Mesenchymal stem cell (in vitro differentiated cells and primary cell): Measurements from ENCODE around the gene SORT1.
A peak's percentile ranks its signal among the peaks of the same experiment; 100 is the strongest.

Experiments
- DNase-seq: peaks from one replicate; pipeline ENCODE4 v3.0.0-alpha.2; 2013
- H2AFZ ChIP-seq: one replicate; pipeline ENCODE4 v1.6.1; 2013; ENCODE audit warnings: low read depth, mild to moderate bottlenecking, control low read depth, inconsistent platforms, low read length, moderate library complexity
- H2AK5ac ChIP-seq: 2 replicates; pipeline ENCODE4 v1.6.1; 2013; ENCODE audit warnings: low read length, moderate library complexity, mild to moderate bottlenecking, inconsistent platforms; ENCODE audit not compliant: severe bottlenecking
- H2BK120ac ChIP-seq: one replicate; pipeline ENCODE4 v1.6.1; 2013; ENCODE audit warnings: low read depth, mild to moderate bottlenecking, inconsistent platforms, low read length, moderate library complexity
- H2BK12ac ChIP-seq, 2 experiments: one replicate each; pipeline ENCODE4 v1.6.1; 2013; ENCODE audit warnings: inconsistent platforms in 2 of 2, low read length in 2 of 2, mild to moderate bottlenecking in 2 of 2, moderate library complexity in 2 of 2, control low read depth in 1 of 2
- H2BK15ac ChIP-seq: one replicate; pipeline ENCODE4 v1.6.1; 2013; ENCODE audit warnings: mild to moderate bottlenecking, low read depth, inconsistent platforms; ENCODE audit not compliant: poor library complexity, severe bottlenecking
- H2BK5ac ChIP-seq: 2 replicates; pipeline ENCODE4 v1.6.1; 2013; ENCODE audit warnings: low read depth, mild to moderate bottlenecking, low read length, control low read depth, inconsistent platforms; ENCODE audit not compliant: poor library complexity, severe bottlenecking
- H3K14ac ChIP-seq, 2 experiments: one replicate each; pipeline ENCODE4 v1.6.1; 2013; ENCODE audit warnings: inconsistent platforms in 2 of 2, low read length in 2 of 2, control low read depth in 1 of 2, mild to moderate bottlenecking in 1 of 2, moderate library complexity in 1 of 2
- H3K18ac ChIP-seq, 2 experiments: one replicate each; pipeline ENCODE4 v1.6.1; 2013; ENCODE audit warnings: inconsistent platforms in 2 of 2, low read length in 2 of 2, control low read depth in 1 of 2, low read depth in 1 of 2, mild to moderate bottlenecking in 1 of 2
- H3K23ac ChIP-seq, 2 experiments: one replicate each; pipeline ENCODE4 v1.6.1; 2013; ENCODE audit warnings: inconsistent platforms in 2 of 2, low read length in 2 of 2, mild to moderate bottlenecking in 2 of 2, moderate library complexity in 2 of 2, control low read depth in 1 of 2
- H3K27ac ChIP-seq: 2 replicates; pipeline ENCODE4 v1.5.1; 2013; ENCODE audit warnings: mild to moderate bottlenecking, moderate library complexity, low read length, control low read depth, inconsistent platforms; ENCODE audit not compliant: poor library complexity, severe bottlenecking
- H3K27me3 ChIP-seq, 2 experiments: 2 replicates each; pipeline versions ENCODE4 v1.6.1 to v1.7.0; 2013; ENCODE audit warnings: low read length in 2 of 2, mild to moderate bottlenecking in 2 of 2, moderate library complexity in 2 of 2, control low read depth in 1 of 2, inconsistent platforms in 1 of 2; ENCODE audit not compliant: control insufficient read depth in 1 of 2, insufficient read depth in 1 of 2
- H3K36me3 ChIP-seq, 2 experiments: 2 replicates each; pipeline versions ENCODE4 v1.6.1 to v1.7.0; 2013; ENCODE audit warnings: low read length in 2 of 2, control low read depth in 1 of 2, inconsistent platforms in 1 of 2, low read depth in 1 of 2, mild to moderate bottlenecking in 1 of 2; ENCODE audit not compliant: insufficient read depth in 2 of 2, control insufficient read depth in 1 of 2
- H3K4ac ChIP-seq, 2 experiments: one replicate each; pipeline ENCODE4 v1.6.1; 2013; ENCODE audit warnings: inconsistent platforms in 2 of 2, low read length in 2 of 2, mild to moderate bottlenecking in 2 of 2, moderate library complexity in 2 of 2, control low read depth in 1 of 2, low read depth in 1 of 2
- H3K4me1 ChIP-seq: 2 replicates; pipeline ENCODE4 v1.6.1; 2013; ENCODE audit warnings: low read depth, low read length, control low read depth; ENCODE audit not compliant: control insufficient read depth, insufficient read depth
- H3K4me2 ChIP-seq: 2 replicates; pipeline ENCODE4 v1.6.1; 2013; ENCODE audit warnings: low read length, mild to moderate bottlenecking, inconsistent platforms; ENCODE audit not compliant: poor library complexity, severe bottlenecking
- H3K4me3 ChIP-seq, 2 experiments: 2 replicates each; pipeline versions ENCODE4 v1.5.1 to v1.7.0; 2013; ENCODE audit warnings: low read length in 2 of 2, mild to moderate bottlenecking in 2 of 2, control low read depth in 1 of 2, low read depth in 1 of 2; ENCODE audit not compliant: insufficient read depth in 1 of 2
- H3K79me1 ChIP-seq: replicated peaks from 2 replicates; pipeline ENCODE4 v1.6.1; 2013; ENCODE audit warnings: mild to moderate bottlenecking, control low read depth, low read length, inconsistent platforms; ENCODE audit not compliant: poor library complexity, severe bottlenecking
- H3K9ac ChIP-seq: 2 replicates; pipeline ENCODE4 v1.7.0; 2013; ENCODE audit warnings: mild to moderate bottlenecking, low read length, moderate library complexity
- H3K9me3 ChIP-seq: 2 replicates; pipeline ENCODE4 v1.7.0; 2013; ENCODE audit warnings: mild to moderate bottlenecking, low read length; ENCODE audit not compliant: control insufficient read depth
- H4K8ac ChIP-seq: one replicate; pipeline ENCODE4 v1.6.1; 2013; ENCODE audit warnings: inconsistent platforms, mild to moderate bottlenecking, low read length, moderate library complexity
- H4K91ac ChIP-seq: one replicate; pipeline ENCODE4 v1.6.1; 2013; ENCODE audit warnings: mild to moderate bottlenecking, low read length, inconsistent platforms
- WGBS: methylation state at CpG from one replicate; pipeline ENCODE4 v1.1.7; 2013; ENCODE audit warnings: mixed read lengths; 5-methylcytosine and 5-hydroxymethylcytosine counted together

Gene SORT1

GRCh38 chr1:109319114-109319513 is 78.6 kb downstream of the SORT1 start:
- Histone ChIP-seq H3K79me1 (peaks cover 1% of the 10 kb centered on the region), H3K9ac (no peak overlapping the region), H3K27ac (no peak overlapping the region), H3K4me1 (no peaks in the 10 kb centered on the region), H2AFZ (no peak overlapping the region), H3K36me3 (peaks cover 13 to 46% of the 10 kb centered on the region in 2 experiments), H3K14ac (no peak overlapping the region), H2AK5ac (no peak overlapping the region), H2BK5ac (no peak overlapping the region), H3K9me3 (no peaks in the 10 kb centered on the region), H4K91ac (no peak overlapping the region), H3K18ac (no peak overlapping the region), H3K27me3 (no peaks in the 10 kb centered on the region), H3K4me2 (no peak overlapping the region), H2BK15ac (no peak overlapping the region), H2BK120ac (no peak overlapping the region), H2BK12ac (no peak overlapping the region), H3K23ac (no peak overlapping the region), H3K4me3 (no peak overlapping the region), H3K4ac (no peak overlapping the region), H4K8ac (peak overlapping the region; percentile 61)
- no peak for DNase-seq
- WGBS: 87% methylated on average over 3 of the region's 3 CpGs

GRCh38 chr1:109316506-109316905 is 81.2 kb downstream of the SORT1 start:
- H3K9me3 ChIP-seq: no peaks in the 10 kb centered on the region
- H2AFZ ChIP-seq: no peak overlapping the region
- H3K4ac ChIP-seq: no peak overlapping the region
- H4K91ac ChIP-seq: no peak overlapping the region
- H2BK5ac ChIP-seq: no peak overlapping the region
- no peaks in the 10 kb centered on the region for H3K79me1 ChIP-seq
- DNase-seq: no peak
- no peak overlapping the region for H3K18ac ChIP-seq
- no peak overlapping the region for H2BK12ac ChIP-seq
- 100% methylated on average over 1 of the region's 1 CpG for WGBS
- no peak overlapping the region for H3K4me2 ChIP-seq
- no peaks in the 10 kb centered on the region for H3K27me3 ChIP-seq
- no peak overlapping the region for H2BK120ac ChIP-seq
- no peak overlapping the region for H3K23ac ChIP-seq
- H3K36me3 ChIP-seq: peaks cover 13 to 44% of the 10 kb centered on the region in 2 experiments
- H4K8ac ChIP-seq: no peak overlapping the region
- H3K4me1 ChIP-seq: no peaks in the 10 kb centered on the region
- no peak overlapping the region for H3K4me3 ChIP-seq
- H3K14ac ChIP-seq: no peak overlapping the region
- no peak overlapping the region for H3K27ac ChIP-seq
- H2BK15ac ChIP-seq: no peak overlapping the region
- H2AK5ac ChIP-seq: no peak overlapping the region
- H3K9ac ChIP-seq: no peak overlapping the region

GRCh38 chr1:109315288-109315687 is 82.4 kb downstream of the SORT1 start:
- Histone ChIP-seq H3K18ac (no peak overlapping the region), H3K14ac (no peak overlapping the region), H3K27ac (no peak overlapping the region), H3K4me2 (no peak overlapping the region), H4K8ac (no peak overlapping the region), H3K27me3 (no peaks in the 10 kb centered on the region), H3K9me3 (no peaks in the 10 kb centered on the region), H2BK15ac (no peak overlapping the region), H2AFZ (no peak overlapping the region), H3K9ac (no peak overlapping the region), H2BK12ac (no peak overlapping the region), H3K79me1 (no peaks in the 10 kb centered on the region), H2BK5ac (no peak overlapping the region), H3K36me3 (peaks cover 13 to 37% of the 10 kb centered on the region in 2 experiments), H2AK5ac (no peak overlapping the region), H4K91ac (no peak overlapping the region), H3K4ac (no peak overlapping the region), H3K4me3 (no peak overlapping the region), H3K4me1 (no peaks in the 10 kb centered on the region), H2BK120ac (no peak overlapping the region), H3K23ac (no peak overlapping the region)
- 100% methylated on average over 3 of the region's 4 CpGs for WGBS
- DNase-seq: no peak

GRCh38 chr1:109314795-109315194 is 82.9 kb downstream of the SORT1 start:
- H3K4me3 ChIP-seq: no peak overlapping the region
- no peaks in the 10 kb centered on the region for H3K9me3 ChIP-seq
- DNase-seq: no peak
- H3K36me3 ChIP-seq: peaks cover 13 to 35% of the 10 kb centered on the region in 2 experiments
- no peak overlapping the region for H3K23ac ChIP-seq
- no peak overlapping the region for H2BK120ac ChIP-seq
- no peaks in the 10 kb centered on the region for H3K4me1 ChIP-seq
- H3K79me1 ChIP-seq: no peaks in the 10 kb centered on the region
- H3K27me3 ChIP-seq: no peaks in the 10 kb centered on the region
- H3K18ac ChIP-seq: no peak overlapping the region
- no peak overlapping the region for H3K27ac ChIP-seq
- no peak overlapping the region for H2BK5ac ChIP-seq
- H3K9ac ChIP-seq: no peak overlapping the region
- no peak overlapping the region for H2AK5ac ChIP-seq
- no peak overlapping the region for H3K14ac ChIP-seq
- H2BK15ac ChIP-seq: no peak overlapping the region
- no peak overlapping the region for H4K91ac ChIP-seq
- H2BK12ac ChIP-seq: no peak overlapping the region
- no peak overlapping the region for H3K4me2 ChIP-seq
- H4K8ac ChIP-seq: no peak overlapping the region
- H2AFZ ChIP-seq: no peak overlapping the region
- no peak overlapping the region for H3K4ac ChIP-seq
- WGBS: 100% methylated on average over 1 of the region's 1 CpG
